Ramos (cell line): ENCODE results near the gene PTPRM.
"Not testable (repeated sequence)": the region's sequence is repeated elsewhere in the genome, so short reads cannot be mapped to it uniquely, and the experiment has no call there.

ENCODE experiments used
- in situ Hi-C: fragments of 300-500 bp; cut with MboI; formaldehyde crosslinking; loops from one replicate; pipeline ENCODE4 v1.14.3; 2022; ENCODE audit warnings: low sequenced_read_pairs; ENCODE audit not compliant: unreplicated experiment

The PTPRM gene

DNA sequence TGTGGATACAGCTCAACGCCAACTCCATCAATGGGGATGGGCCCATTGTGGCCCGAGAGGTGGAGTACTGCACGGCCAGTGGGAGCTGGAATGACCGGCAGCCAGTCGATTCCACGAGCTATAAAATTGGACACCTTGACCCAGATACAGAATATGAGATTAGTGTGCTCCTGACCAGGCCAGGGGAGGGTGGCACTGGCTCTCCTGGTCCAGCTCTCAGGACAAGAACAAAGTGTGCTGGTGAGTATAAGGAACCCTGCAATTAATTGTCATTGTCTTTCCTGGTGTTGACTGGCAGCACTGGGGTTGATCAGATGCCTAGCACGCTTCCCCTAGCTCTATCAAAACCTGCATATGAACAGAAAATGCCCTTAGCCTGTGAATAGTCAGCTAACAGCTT lies 388.1 kb downstream of the PTPRM start:
- in situ Hi-C loops: no loop called here

DNA sequence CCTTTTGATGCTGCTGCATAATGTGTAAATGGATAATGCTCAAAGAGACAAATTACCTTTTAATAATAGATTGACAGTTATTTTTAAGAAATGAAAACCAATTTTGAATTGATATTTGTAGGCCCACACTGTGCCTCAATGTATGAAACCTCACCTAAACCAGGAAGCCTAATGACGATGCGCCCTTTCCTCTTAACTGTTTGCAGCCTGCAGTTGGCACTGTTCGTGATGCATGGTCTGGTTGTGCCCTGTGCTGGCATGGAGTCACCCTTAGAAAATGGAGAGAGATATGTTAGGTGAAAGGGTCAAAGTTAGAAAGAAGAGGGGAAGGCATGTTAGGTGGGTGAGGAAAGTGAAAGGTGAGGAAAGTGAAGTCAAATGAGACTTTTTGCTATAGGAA lies 390.2 kb downstream of the PTPRM start:
- in situ Hi-C loops: no loop called here

DNA sequence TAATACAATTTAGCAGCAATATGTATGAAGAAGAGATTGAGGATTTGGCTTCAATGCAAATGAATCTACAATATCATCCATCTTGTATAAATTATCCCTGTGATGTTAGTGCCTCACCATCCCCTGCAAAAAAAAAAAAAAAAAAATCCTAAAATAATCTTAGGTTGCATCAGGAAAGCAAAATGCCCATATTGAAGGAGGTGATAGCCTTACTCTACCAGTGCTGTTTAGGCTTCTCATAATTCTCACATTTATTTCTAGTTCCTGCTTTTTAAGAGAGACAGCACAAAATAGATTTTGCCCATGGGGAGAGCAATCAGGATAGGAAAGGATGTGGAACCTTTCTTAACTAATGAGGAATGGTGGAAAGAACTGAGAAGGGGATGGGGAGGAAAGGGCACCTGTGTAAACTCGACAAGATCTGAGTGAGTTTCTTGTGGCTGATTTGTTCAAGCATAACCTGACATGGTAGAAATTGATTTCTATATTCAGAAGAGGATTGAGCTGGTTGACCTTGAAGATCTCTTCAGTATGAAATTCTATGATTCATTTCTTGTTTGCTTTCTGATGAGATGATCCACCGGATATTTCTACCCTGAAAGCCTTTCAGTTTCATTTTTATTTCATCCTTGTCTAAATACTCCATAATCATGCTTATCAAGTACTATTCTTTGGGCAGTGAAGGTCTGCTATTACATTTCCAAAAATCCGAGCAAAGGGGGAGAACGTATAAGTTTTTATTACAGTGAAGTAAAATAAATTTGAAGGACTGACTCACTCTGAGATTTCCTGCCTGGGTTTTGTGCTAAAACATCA lies 391.2 kb downstream of the PTPRM start:
- in situ Hi-C loops: no loop called here

DNA sequence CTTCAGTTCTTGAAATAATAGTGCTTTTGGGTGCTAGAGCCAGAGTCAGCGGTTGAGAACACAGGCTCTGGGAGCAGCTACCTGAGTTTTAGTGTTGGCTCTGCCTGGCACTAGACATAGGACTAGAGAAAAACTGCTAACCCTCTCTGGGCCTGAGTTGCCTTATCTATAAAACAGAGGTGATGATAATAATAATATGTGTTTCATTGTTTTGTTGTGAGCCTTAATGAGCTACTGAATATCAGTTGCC lies 391.7 kb downstream of the PTPRM start:
- in situ Hi-C loops: no loop called here

DNA sequence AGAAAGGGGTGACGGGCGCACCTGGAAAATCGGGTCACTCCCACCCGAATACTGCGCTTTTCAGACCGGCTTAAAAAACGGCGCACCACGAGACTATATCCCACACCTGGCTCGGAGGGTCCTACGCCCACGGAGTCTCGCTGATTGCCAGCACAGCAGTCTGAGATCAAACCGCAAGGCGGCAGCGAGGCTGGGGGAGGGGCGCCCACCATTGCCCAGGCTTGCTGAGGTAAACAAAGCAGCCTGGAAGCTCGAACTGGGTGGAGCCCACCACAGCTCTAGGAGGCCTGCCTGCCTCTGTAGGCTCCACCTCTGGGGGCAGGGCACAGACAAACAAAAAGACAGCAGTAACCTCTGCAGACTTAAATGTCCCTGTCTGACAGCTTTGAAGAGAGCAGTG lies 399.6 kb downstream of the PTPRM start:
- in situ Hi-C loops: not testable (repeated sequence)

- in situ Hi-C loops: no loop called here
These were observed 407.2 kb downstream of the PTPRM start for GRCh38 chr18:7974200-7974874.

- in situ Hi-C loops: no loop called here
These were observed 410.8 kb downstream of the PTPRM start for GRCh38 chr18:7977897-7978296.

DNA sequence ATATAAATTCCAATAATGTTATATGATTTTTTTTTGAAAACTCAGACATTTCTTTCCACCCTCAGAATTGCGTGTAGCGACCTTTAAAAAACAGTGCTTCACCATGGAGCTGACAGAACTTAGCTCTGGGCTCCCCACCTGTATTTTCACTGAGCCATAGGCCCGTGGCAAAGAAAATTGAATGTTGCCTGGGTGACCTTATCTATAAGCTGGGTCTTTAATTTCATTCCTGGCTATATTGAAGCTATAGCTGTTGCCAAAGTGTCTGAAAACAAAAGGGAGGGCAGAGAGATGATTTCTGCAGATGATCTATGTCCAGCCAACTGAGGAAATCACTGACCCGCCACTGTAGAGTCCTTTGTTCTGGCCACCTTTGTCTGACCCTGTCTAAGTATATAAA lies 411.7 kb downstream of the PTPRM start:
- in situ Hi-C loops: no loop called here

DNA sequence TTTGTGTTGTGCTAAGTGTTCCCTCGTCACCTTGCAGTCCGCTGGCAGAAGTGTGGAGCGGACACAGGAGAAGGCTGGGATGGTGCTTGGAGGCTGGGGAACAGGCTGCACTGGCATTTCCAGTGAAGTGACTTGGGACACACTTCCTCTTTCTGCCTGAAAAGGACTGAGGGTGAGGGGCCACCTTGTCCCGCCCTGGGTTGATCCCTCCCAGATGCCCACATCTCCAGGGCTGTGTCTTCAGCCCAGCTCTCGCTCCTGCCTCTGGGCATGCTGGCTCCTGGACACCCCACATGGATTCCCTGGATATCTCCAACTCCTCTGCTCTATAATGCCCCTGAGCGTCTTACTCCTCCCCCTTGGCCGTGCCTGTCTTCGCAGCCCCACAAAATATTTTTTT lies 412.6 kb downstream of the PTPRM start:
- in situ Hi-C loops: no loop called here

DNA sequence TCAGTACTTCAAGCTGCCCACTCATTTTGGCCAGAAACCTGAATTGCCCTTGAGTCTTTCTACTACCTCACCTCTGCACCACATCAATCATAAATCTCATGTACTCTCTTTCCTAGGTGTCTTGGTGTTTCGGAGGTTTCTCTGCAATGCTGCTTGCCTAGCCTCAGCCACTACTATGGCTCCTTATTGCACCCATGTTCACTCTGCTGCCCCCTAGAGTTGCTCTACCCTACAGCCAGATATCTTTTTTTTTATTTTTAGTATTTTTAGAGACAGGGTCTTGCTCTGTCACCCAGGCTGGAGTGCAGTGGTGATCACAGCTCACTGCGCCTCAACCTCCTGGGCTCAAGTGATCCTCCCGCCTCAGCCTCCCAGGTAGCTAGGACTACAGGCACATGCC lies 413.0 kb downstream of the PTPRM start:
- in situ Hi-C loops: no loop called here

- in situ Hi-C loops: no loop called here
These were observed 413.5 kb downstream of the PTPRM start for GRCh38 chr18:7980656-7981055.

- in situ Hi-C loops: no loop called here
These were observed 415.1 kb downstream of the PTPRM start for GRCh38 chr18:7982216-7982615.

DNA sequence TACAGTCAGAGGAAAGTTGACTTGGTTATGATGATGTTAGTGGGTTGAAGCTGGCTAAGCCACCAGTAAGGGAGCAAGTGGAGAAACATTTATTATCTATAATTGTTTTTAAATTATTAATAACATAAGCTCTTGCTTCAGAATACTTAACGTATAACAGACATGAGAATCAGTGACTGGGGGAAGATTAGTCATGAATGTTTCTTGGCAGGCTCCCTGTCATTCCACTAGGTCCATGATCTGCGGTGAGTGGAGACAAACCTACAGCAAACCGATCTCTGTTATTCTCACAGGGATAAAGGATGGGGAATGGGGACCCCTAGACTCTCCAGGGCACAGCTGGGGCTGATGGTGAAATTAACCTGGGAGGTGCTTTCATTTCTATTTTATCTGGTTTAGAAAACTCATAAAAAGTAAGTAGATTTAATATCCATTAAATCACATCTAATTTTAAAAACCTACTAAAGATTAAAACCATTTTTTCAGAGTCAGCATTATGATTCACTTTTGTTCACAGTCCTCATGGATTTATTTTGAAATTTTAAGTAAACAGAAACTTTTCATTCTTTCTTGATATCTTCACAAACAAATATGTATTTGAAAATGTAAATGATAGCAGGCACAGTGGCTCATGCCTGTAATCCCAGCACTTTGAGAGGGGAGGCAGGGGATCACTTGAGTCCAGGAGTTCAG lies 420.3 kb downstream of the PTPRM start:
- in situ Hi-C loops: no loop called here

GRCh38 chr18:7990670-7991069 lies 423.6 kb downstream of the PTPRM start:
- in situ Hi-C loops: no loop called here

DNA sequence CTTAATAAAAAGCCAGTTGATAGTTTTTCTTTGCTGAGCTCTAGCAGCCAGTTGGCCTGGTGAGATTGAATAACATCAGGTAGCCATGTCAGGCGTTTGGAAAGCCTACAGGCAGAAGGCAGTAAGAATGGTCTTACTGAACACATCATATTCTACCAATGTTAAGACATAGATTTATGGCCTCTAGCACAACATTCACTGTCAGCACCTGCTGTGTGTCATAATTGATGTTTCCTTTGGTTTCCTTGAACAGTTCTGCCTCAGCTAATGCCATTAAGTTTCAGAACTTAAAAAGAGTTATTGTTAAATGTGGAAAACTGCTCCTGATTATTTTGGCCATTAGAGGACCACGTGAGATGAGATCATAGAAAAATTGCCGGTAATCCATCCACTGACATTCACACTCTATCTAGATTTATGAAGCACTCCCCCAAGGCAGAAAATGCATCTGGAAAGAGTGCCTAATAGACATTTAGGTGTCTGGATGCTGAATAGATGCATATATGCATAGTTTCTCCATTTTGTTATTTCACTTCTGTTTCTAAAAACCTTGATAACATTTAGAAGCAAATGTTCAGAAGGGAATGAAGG lies 434.7 kb downstream of the PTPRM start:
- in situ Hi-C loops: no loop called here

- in situ Hi-C loops: no loop called here
These were observed 437.0 kb downstream of the PTPRM start for GRCh38 chr18:8003878-8004675.

- in situ Hi-C loops: no loop called here
These were observed 437.7 kb downstream of the PTPRM start for GRCh38 chr18:8004792-8005191.

- in situ Hi-C loops: no loop called here
These were observed 438.9 kb downstream of the PTPRM start for GRCh38 chr18:8005870-8006569.

DNA sequence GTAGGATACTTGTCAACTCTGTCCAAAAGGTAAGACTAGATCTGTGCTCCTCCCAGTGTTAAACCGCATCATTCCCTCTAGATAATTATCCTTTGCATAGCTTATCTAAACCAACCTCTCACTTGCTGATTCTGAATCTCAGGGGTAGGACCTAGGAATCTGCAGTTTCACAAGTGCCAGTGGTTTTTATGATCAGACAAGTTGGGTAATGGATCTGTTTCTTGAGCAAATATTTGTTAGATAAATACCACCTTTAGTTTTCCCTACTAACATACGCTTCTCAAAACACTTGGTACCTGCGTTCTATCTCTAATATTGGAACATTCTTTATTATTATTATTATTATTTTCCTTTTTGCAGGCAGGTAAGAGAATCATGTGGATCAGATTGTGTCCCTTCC lies 439.9 kb downstream of the PTPRM start:
- in situ Hi-C loops: no loop called here

- in situ Hi-C loops: no loop called here
These were observed 440.9 kb downstream of the PTPRM start for GRCh38 chr18:8008033-8008432.
